ENCODE results near the gene IGSF9B.

Gene IGSF9B

GRCh38 chr11:133993107-133993506 is 36.3 kb upstream of the IGSF9B start:
- TF ChIP-seq OSR1 (CRISPR knock-in tag; IDR thresholded peaks at IDR 0.05), result no peak
- TF ChIP-seq RARB (CRISPR knock-in tag; IDR thresholded peaks at IDR 0.05), result no peak
- TF ChIP-seq ZNF8 (CRISPR knock-in tag; IDR thresholded peaks at IDR 0.05), result no peak
- no peak for TF ChIP-seq TCF4 (CRISPR knock-in tag; IDR thresholded peaks at IDR 0.05; ENCODE audit: borderline replicate concordance)
- no peak for TF ChIP-seq ZFP30 (CRISPR knock-in tag; IDR thresholded peaks at IDR 0.05)
- no peak for TF ChIP-seq PPARA (CRISPR knock-in tag; IDR thresholded peaks at IDR 0.05; ENCODE audit: borderline replicate concordance)
- no peak for TF ChIP-seq SNAI2 (CRISPR knock-in tag; IDR thresholded peaks at IDR 0.05)
- TF ChIP-seq ESRRG (CRISPR knock-in tag; IDR thresholded peaks at IDR 0.05), result no peak
- TF ChIP-seq ARNTL (CRISPR knock-in tag; IDR thresholded peaks at IDR 0.05; ENCODE audit: borderline replicate concordance, low read depth), result no peak
- TF ChIP-seq ZC3H10 (CRISPR knock-in tag; IDR thresholded peaks at IDR 0.05), result no peak
- TF ChIP-seq CREB5 (CRISPR knock-in tag; IDR thresholded peaks at IDR 0.05; ENCODE audit: low read depth), result no peak
- ATAC-seq, result no peak

GRCh38 chr11:133992121-133992520 is 35.4 kb upstream of the IGSF9B start:
- ATAC-seq, result no peak
- TF ChIP-seq ZNF70 (CRISPR knock-in tag; IDR thresholded peaks at IDR 0.05) (no peak), ZFP3 (CRISPR knock-in tag; IDR thresholded peaks at IDR 0.05) (no peak), ZC3H10 (CRISPR knock-in tag; IDR thresholded peaks at IDR 0.05) (no peak), ZNF565 (CRISPR knock-in tag; conservative IDR thresholded peaks at IDR 0.05; ENCODE audit: low read depth) (no peak), PPARA (CRISPR knock-in tag; IDR thresholded peaks at IDR 0.05; ENCODE audit: borderline replicate concordance) (no peak), CREB5 (CRISPR knock-in tag; IDR thresholded peaks at IDR 0.05; ENCODE audit: low read depth) (no peak), TSHZ2 (CRISPR knock-in tag; IDR thresholded peaks at IDR 0.05) (no peak), ZNF8 (CRISPR knock-in tag; IDR thresholded peaks at IDR 0.05) (no peak), ZFP30 (CRISPR knock-in tag; IDR thresholded peaks at IDR 0.05) (no peak), SNAI2 (CRISPR knock-in tag; IDR thresholded peaks at IDR 0.05) (no peak)

GRCh38 chr11:133991101-133991500 is 34.3 kb upstream of the IGSF9B start:
- TF ChIP-seq TCF4 (CRISPR knock-in tag; IDR thresholded peaks at IDR 0.05; ENCODE audit: borderline replicate concordance) (no peak), CREB5 (CRISPR knock-in tag; IDR thresholded peaks at IDR 0.05; ENCODE audit: low read depth) (no peak), BACH2 (CRISPR knock-in tag; IDR thresholded peaks at IDR 0.05; ENCODE audit: borderline replicate concordance) (no peak), ARNTL (CRISPR knock-in tag; IDR thresholded peaks at IDR 0.05; ENCODE audit: borderline replicate concordance, low read depth) (no peak)
- ATAC-seq, result no peak

- ATAC-seq, result no peak
- TF ChIP-seq ZNF8 (CRISPR knock-in tag; IDR thresholded peaks at IDR 0.05), result no peak
- no peak for TF ChIP-seq OSR1 (CRISPR knock-in tag; IDR thresholded peaks at IDR 0.05)
- no peak for TF ChIP-seq TCF4 (CRISPR knock-in tag; IDR thresholded peaks at IDR 0.05; ENCODE audit: borderline replicate concordance)
- no peak for TF ChIP-seq ZNF565 (CRISPR knock-in tag; conservative IDR thresholded peaks at IDR 0.05; ENCODE audit: low read depth)
- TF ChIP-seq TOX (CRISPR knock-in tag; IDR thresholded peaks at IDR 0.05; ENCODE audit: borderline replicate concordance), result no peak
- TF ChIP-seq ARNTL (CRISPR knock-in tag; IDR thresholded peaks at IDR 0.05; ENCODE audit: borderline replicate concordance, low read depth), result no peak
- no peak for TF ChIP-seq ZFP3 (CRISPR knock-in tag; IDR thresholded peaks at IDR 0.05)
- no peak for TF ChIP-seq PATZ1 (CRISPR knock-in tag; IDR thresholded peaks at IDR 0.05; ENCODE audit: borderline replicate concordance)
- no peak for TF ChIP-seq POU6F1 (CRISPR knock-in tag; IDR thresholded peaks at IDR 0.05; ENCODE audit: borderline replicate concordance, low read depth)
- TF ChIP-seq GLIS3 (CRISPR knock-in tag; IDR thresholded peaks at IDR 0.05), result no peak
- TF ChIP-seq CSDC2 (CRISPR knock-in tag; IDR thresholded peaks at IDR 0.05), result no peak
- TF ChIP-seq ZC3H10 (CRISPR knock-in tag; IDR thresholded peaks at IDR 0.05), result no peak
- TF ChIP-seq CSRNP3 (CRISPR knock-in tag; IDR thresholded peaks at IDR 0.05), result no peak
Measured at GRCh38 chr11:133990501-133990900, 33.7 kb upstream of the IGSF9B start.
